ENCODE data around the gene HLTF.

DNA sequence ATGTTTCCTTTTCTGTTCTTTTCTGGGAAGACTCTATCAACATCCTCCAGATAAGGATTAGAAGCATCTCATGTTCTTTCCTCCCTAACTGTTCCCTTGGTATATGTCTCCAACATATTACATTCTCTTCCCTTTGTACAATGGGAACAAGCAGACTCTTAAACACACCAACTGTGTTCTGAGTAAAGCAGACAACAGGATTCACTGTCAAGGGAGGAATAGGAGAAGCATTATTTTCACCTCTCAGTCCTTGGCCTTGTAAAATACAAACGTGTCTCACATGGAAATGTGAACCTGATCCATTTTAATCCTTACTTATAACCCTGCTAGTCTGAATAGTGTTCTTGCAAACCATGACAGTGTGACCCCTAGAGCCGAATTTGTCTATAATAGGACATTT is 75.4 kb downstream of the HLTF start:
- TF ChIP-seq TAF1 (IDR thresholded peaks at IDR 0.05; ENCODE audit: borderline replicate concordance, insufficient read depth, low read length) (no peak), POLR2AphosphoS5 (IDR thresholded peaks at IDR 0.05; ENCODE audit: low read depth, low read length) (no peak), REST (IDR thresholded peaks at IDR 0.05; ENCODE audit: insufficient read depth in 1 of 2, low read depth in 2 of 2, low read length in 2 of 2) (no peak), SIN3A (IDR thresholded peaks at IDR 0.05; ENCODE audit: borderline replicate concordance, insufficient read depth, low read length) (no peak), FOXP2 (optimal IDR thresholded peaks at IDR 0.05; ENCODE audit: borderline replicate concordance, extremely low read depth, extremely low read length, insufficient read depth) (no peak)
